Lower leg skin (tissue), 3 donors: Measurements from ENCODE around the gene ANTXR1.

Experiments used
- CTCF ChIP-seq, 3 donors: fragments of 450-650 bp; IDR thresholded peaks; one replicate each; pipeline ENCODE4 v1.5.1; 2016; ENCODE audit warnings: antibody characterized with exemption in 3 of 3, mild to moderate bottlenecking in 3 of 3, moderate library complexity in 2 of 3
- POLR2A ChIP-seq, 2 donors: fragments of 450-650 bp; IDR thresholded peaks; one replicate each; pipeline ENCODE4 v1.6.1; 2016 to 2017; ENCODE audit warnings: antibody characterized with exemption in 2 of 2, mild to moderate bottlenecking in 1 of 2, moderate library complexity in 1 of 2

- no peak for TF ChIP-seq CTCF (IDR thresholded peaks at IDR 0.05)
- TF ChIP-seq POLR2A (IDR thresholded peaks at IDR 0.05) = no peak
Measured at GRCh38 chr2:69089998-69090397, 77.0 kb downstream of the ANTXR1 start.
